ENCODE results near the gene SAMD9.

SAMD9 gene

GRCh38 chr7:93117852-93118530, at the start of gene SAMD9:
SAMD9 (minus strand) TSS chr7:93117979; CDS start chr7:93106097, 11,882 bp downstream.
- Histone ChIP-seq H3K36me3 (ENCODE audit: control insufficient read depth, insufficient read depth, low read length) (no peaks in the 10 kb centered on the region), H2AFZ (peak within 1 kb of the TSS; percentile 58), H3K27ac (no peak within 1 kb of the TSS), H3K4me2 (ENCODE audit: low read length) (peak within 1 kb of the TSS; percentile 48), H3K4me3 (ENCODE audit: low read depth, low read length) (peak within 1 kb of the TSS; percentile 57), H3K79me2 (no peaks in the 10 kb centered on the region), H3K27me3 (ENCODE audit: control insufficient read depth, insufficient read depth, low read length) (no peaks in the 10 kb centered on the region), H3K9ac (no peak within 1 kb of the TSS), H3K9me3 (ENCODE audit: control insufficient read depth, low read length) (no peaks in the 10 kb centered on the region), H3K4me1 (no peaks in the 10 kb centered on the region)
- TF ChIP-seq, protein P1, sequence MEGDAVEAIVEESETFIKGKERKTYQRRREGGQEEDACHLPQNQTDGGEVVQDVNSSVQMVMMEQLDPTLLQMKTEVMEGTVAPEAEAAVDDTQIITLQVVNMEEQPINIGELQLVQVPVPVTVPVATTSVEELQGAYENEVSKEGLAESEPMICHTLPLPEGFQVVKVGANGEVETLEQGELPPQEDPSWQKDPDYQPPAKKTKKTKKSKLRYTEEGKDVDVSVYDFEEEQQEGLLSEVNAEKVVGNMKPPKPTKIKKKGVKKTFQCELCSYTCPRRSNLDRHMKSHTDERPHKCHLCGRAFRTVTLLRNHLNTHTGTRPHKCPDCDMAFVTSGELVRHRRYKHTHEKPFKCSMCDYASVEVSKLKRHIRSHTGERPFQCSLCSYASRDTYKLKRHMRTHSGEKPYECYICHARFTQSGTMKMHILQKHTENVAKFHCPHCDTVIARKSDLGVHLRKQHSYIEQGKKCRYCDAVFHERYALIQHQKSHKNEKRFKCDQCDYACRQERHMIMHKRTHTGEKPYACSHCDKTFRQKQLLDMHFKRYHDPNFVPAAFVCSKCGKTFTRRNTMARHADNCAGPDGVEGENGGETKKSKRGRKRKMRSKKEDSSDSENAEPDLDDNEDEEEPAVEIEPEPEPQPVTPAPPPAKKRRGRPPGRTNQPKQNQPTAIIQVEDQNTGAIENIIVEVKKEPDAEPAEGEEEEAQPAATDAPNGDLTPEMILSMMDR (IDR thresholded peaks at IDR 0.05), result no peak

DNA sequence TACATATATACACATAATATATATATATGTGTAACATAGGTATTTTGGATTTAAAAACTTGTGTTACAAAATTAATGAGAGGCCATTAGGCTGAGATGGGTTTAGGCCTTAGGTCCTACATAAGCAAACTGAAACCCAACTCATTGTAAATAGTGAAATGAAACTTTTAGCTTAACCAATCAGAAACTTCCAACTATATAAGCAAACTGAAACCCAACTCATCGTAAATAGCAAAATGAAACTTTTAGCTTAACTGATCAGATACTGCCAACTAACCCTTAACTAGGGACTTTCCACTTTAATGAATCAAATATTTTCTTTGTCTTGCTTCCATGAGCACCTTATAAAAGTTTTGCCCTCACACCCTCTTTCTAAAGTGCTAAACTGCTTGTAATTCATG, 47.7 kb upstream of the SAMD9 start:
- Histone ChIP-seq H3K79me2 (no peaks in the 10 kb centered on the region), H2AFZ (no peak overlapping the region), H3K36me3 (ENCODE audit: control insufficient read depth, insufficient read depth, low read length) (no peaks in the 10 kb centered on the region), H3K27ac (no peak overlapping the region), H3K9me3 (ENCODE audit: control insufficient read depth, low read length) (no peaks in the 10 kb centered on the region), H3K27me3 (ENCODE audit: control insufficient read depth, insufficient read depth, low read length) (no peaks in the 10 kb centered on the region), H3K4me2 (ENCODE audit: low read length) (no peak overlapping the region), H3K9ac (no peak overlapping the region), H3K4me3 (ENCODE audit: low read depth, low read length) (peak overlapping the region; percentile 11), H3K4me1 (no peaks in the 10 kb centered on the region)
- TF ChIP-seq, protein P1 (IDR thresholded peaks at IDR 0.05), result no peak

- Histone ChIP-seq H2AFZ (no peak overlapping the region), H3K9me3 (ENCODE audit: control insufficient read depth, low read length) (no peaks in the 10 kb centered on the region), H3K27me3 (ENCODE audit: control insufficient read depth, insufficient read depth, low read length) (no peaks in the 10 kb centered on the region), H3K9ac (no peak overlapping the region), H3K4me2 (ENCODE audit: low read length) (no peak overlapping the region), H3K27ac (no peak overlapping the region), H3K79me2 (no peaks in the 10 kb centered on the region), H3K4me3 (ENCODE audit: low read depth, low read length) (no peak overlapping the region), H3K4me1 (no peaks in the 10 kb centered on the region), H3K36me3 (ENCODE audit: control insufficient read depth, insufficient read depth, low read length) (no peaks in the 10 kb centered on the region)
- TF ChIP-seq, protein P1 (IDR thresholded peaks at IDR 0.05), result no peak
Observed at GRCh38 chr7:93164766-93165165, 47.0 kb upstream of the SAMD9 start.

GRCh38 chr7:93161181-93161762, 43.5 kb upstream of the SAMD9 start:
- H3K36me3 ChIP-seq (ENCODE audit: control insufficient read depth, insufficient read depth, low read length), result no peaks in the 10 kb centered on the region
- no peaks in the 10 kb centered on the region for H3K79me2 ChIP-seq
- TF ChIP-seq, protein P1 (IDR thresholded peaks at IDR 0.05), result no peak
- H3K9me3 ChIP-seq (ENCODE audit: control insufficient read depth, low read length), result no peaks in the 10 kb centered on the region
- no peak overlapping the region for H3K4me2 ChIP-seq (ENCODE audit: low read length)
- H2AFZ ChIP-seq, result no peak overlapping the region
- H3K4me3 ChIP-seq (ENCODE audit: low read depth, low read length), result no peak overlapping the region
- H3K4me1 ChIP-seq, result no peaks in the 10 kb centered on the region
- H3K27me3 ChIP-seq (ENCODE audit: control insufficient read depth, insufficient read depth, low read length), result no peaks in the 10 kb centered on the region
- H3K9ac ChIP-seq, result no peak overlapping the region
- H3K27ac ChIP-seq, result no peak overlapping the region

DNA sequence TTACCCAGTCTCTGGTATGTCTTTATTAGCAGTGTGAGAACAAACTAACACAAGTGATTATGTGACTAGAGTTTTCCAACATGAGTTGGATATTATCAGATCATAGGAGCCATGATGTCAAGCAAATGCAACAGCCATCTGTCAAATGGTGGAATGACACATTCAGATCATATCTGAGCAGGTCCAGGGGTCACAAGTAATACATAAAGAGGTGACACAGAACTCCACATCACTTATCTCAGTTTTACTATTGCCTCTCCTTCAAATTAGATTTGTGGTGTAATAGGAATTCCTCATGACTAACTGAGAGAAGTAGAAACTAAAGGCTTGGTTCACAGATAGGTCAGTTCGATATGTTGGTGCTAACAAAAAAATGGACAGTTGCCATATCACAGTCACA, 42.6 kb upstream of the SAMD9 start:
- H3K79me2 ChIP-seq, result no peaks in the 10 kb centered on the region
- no peak overlapping the region for H3K27ac ChIP-seq
- no peak overlapping the region for H3K4me3 ChIP-seq (ENCODE audit: low read depth, low read length)
- H3K4me1 ChIP-seq, result no peaks in the 10 kb centered on the region
- TF ChIP-seq, protein P1 (IDR thresholded peaks at IDR 0.05), result no peak
- H3K9ac ChIP-seq, result no peak overlapping the region
- no peak overlapping the region for H3K4me2 ChIP-seq (ENCODE audit: low read length)
- no peaks in the 10 kb centered on the region for H3K27me3 ChIP-seq (ENCODE audit: control insufficient read depth, insufficient read depth, low read length)
- H3K9me3 ChIP-seq (ENCODE audit: control insufficient read depth, low read length), result no peaks in the 10 kb centered on the region
- H3K36me3 ChIP-seq (ENCODE audit: control insufficient read depth, insufficient read depth, low read length), result no peaks in the 10 kb centered on the region
- H2AFZ ChIP-seq, result no peak overlapping the region

Data from parathyroid adenoma (tissue), 2 donors.